HG02642 (cell line): ENCODE measurements around the gene DIP2A.

Experiments used
- ATAC-seq: cut with Tn5 transposase; IDR thresholded peaks from one replicate; pipeline ENCODE4 v1.9.1; 2021; ENCODE audit warnings: mild to moderate bottlenecking; ENCODE audit not compliant: unreplicated experiment, poor library complexity

Gene DIP2A

GRCh38 chr21:46606427-46606813 lies 147.7 kb downstream of the DIP2A start:
- no peak for ATAC-seq

GRCh38 chr21:46607636-46608035 lies 148.9 kb downstream of the DIP2A start:
- ATAC-seq = no peak

GRCh38 chr21:46608672-46609111 lies 150.0 kb downstream of the DIP2A start:
- ATAC-seq = no peak

DNA sequence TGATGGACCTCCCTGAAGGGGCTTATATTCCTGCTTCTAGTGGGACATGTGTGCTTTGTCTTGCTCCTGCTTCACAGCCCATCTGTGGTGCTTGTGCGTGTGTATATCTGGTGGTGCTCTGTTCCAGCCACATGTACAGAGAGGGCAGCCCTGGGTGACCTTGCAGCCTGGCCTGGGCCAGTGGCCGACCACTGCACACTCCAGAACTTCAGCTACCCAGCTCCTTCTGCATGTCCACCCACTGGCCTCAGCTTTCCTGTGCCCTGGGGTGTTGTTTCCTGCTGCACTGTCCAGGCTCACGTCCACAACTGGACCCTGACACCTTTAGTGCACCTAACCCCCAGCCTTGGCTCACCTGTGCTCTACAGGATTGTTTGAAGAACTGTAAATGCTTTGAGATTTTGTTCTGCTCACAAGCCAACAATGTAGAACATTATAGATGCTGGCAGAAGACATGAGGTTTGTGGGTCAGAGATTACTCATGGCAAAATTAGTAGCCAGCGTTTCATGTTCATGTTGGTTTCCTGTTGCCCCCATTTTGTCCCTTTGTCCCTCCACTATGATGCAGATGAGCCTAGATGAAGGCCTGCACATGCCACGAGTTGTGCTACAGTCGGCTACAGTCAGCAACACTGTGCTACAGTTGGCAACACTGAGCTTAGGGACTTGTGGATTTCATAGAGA lies 151.5 kb downstream of the DIP2A start:
- ATAC-seq = no peak

DNA sequence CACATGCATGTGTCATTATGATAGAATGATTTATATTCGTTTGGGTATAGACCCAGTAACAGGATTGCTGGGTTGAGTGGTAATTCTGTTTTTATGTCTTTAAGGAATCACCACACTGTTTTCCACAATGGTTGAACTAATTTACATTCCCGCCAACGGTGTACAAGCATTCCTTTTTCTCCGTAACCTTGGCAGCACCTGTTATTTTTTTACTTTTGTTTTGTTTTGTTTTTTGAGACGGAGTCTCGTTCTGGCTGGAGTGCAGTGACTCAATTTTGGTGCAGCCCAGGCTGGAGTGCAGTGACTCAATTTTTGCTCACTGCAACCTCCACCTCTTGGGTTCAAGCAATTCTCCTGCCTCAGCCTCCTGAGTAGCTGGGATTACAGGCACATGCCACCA lies 154.7 kb downstream of the DIP2A start:
- ATAC-seq = no peak

DNA sequence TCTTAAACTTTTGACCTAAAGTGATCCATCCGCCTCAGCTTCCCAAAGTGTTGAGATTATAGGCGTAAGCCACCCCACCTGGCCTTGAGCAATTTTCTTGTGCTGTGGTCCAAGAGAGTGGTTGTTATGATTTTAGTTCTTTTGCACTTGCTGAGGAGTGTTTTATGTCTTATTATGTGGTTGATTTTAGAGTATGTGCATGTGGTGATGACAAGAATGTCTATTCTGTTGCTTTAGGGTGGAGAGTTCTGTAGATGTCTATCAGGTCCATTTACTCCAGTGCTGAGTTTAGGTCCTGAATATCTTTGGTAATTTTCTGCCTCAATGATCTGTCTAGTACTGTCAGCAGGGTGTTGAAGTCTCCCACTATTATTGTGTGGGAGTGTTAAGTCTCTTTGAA lies 157.4 kb downstream of the DIP2A start:
- ATAC-seq = no peak

DNA sequence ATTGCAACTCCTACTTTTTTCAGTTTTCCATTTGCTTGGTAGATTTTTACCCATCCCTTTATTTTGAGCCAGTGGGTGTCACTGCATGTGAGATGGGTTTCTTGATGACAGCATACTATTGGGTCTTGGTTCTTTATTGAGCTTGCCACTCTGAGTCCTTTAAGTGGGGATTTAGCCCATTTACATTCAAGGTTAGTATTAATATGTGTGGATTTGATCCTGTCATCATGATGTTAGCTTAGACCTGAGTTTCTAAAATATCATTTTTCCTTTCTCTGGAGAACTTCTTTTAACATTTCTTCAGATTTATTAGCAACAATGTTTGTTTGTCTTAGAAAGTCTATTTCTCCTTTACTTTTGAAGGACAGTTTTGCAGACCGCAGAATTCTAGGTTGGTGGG lies 158.0 kb downstream of the DIP2A start:
- ATAC-seq = no peak

DNA sequence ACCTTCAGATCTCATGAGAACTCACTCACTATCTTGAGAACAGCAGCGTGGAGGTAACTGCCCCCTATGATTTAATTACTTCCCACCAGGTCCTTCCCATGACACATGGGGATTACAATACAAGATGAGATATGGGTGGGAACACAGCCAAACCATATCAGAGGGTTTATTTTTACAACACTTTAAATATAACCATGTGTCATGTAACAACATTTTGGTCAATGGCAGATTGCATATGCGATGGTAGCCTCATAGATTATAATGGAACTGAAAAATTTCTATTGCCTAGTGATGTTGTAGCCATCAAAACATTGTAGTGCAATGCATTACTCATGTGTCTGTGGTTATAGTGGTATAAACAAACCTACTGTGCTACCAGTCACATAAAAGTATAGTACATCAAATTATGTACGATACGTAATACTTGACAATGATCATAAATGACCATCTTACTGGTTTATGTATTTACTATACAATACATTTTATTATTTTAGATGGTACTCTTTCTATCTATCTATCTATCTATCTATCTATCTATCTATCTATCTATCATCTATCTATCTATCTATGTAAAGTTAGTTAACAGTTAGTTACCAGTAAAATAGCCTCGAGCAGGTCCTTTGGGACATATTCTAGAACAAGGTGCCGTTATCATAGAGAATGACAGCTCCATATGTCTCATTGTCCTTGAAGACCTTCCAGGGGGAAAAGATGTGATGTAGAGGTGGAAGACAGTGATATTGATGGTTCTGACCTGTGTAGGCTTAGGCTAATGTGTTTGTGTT lies 158.8 kb downstream of the DIP2A start:
- no peak for ATAC-seq

GRCh38 chr21:46618738-46619379 lies 160.2 kb downstream of the DIP2A start:
- no peak for ATAC-seq
